Mesendoderm (in vitro differentiated cells): ENCODE data around the gene MFNG.

Source experiments
- DNase-seq: peaks from one replicate; pipeline ENCODE4 v3.0.0; 2013
- H2AK5ac ChIP-seq: 2 replicates; pipeline ENCODE4 v1.6.1; 2013; ENCODE audit warnings: low read length, inconsistent platforms
- H2BK120ac ChIP-seq: 2 replicates; pipeline ENCODE4 v1.6.1; 2013; ENCODE audit warnings: low read depth, mild to moderate bottlenecking, low read length, moderate library complexity, mixed read lengths
- H2BK15ac ChIP-seq: replicated peaks from 2 replicates; pipeline ENCODE4 v1.6.1; 2013; ENCODE audit warnings: low read depth, mild to moderate bottlenecking, moderate library complexity
- H2BK5ac ChIP-seq: 2 replicates; pipeline ENCODE4 v1.6.1; 2013; ENCODE audit warnings: low read length, inconsistent platforms
- H3K18ac ChIP-seq: 2 replicates; pipeline ENCODE4 v1.6.1; 2013; ENCODE audit warnings: mild to moderate bottlenecking, low read length, mixed read lengths
- H3K23ac ChIP-seq: one replicate; pipeline ENCODE4 v1.6.1; 2013; ENCODE audit warnings: low read length
- H3K27ac ChIP-seq: 2 replicates; pipeline ENCODE4 v1.5.1; 2013; ENCODE audit warnings: low read depth, mild to moderate bottlenecking, inconsistent platforms, low read length, moderate library complexity
- H3K27me3 ChIP-seq: 2 replicates; pipeline ENCODE4 v1.6.1; 2013; ENCODE audit warnings: low read length, control low read depth, mild to moderate bottlenecking, inconsistent platforms; ENCODE audit not compliant: insufficient read depth, poor library complexity
- H3K36me3 ChIP-seq: 2 replicates; pipeline ENCODE4 v1.6.1; 2013; ENCODE audit warnings: low read length, inconsistent platforms; ENCODE audit not compliant: control insufficient read depth, insufficient read depth
- H3K4ac ChIP-seq: one replicate; pipeline ENCODE4 v1.6.1; 2013; ENCODE audit warnings: low read depth, mild to moderate bottlenecking, low read length, moderate library complexity
- H3K4me1 ChIP-seq: 2 replicates; pipeline ENCODE4 v1.6.1; 2013; ENCODE audit warnings: low read depth, low read length, inconsistent platforms; ENCODE audit not compliant: control insufficient read depth
- H3K4me2 ChIP-seq: 2 replicates; pipeline ENCODE4 v1.6.1; 2013; ENCODE audit warnings: low read length
- H3K4me3 ChIP-seq: 2 replicates; pipeline ENCODE4 v1.5.1; 2013; ENCODE audit warnings: mild to moderate bottlenecking, low read length
- H3K56ac ChIP-seq: one replicate; pipeline ENCODE4 v1.6.1; 2013; ENCODE audit warnings: low read length
- H3K79me1 ChIP-seq: 2 replicates; pipeline ENCODE4 v1.6.1; 2013; ENCODE audit warnings: low read length, inconsistent platforms
- H3K79me2 ChIP-seq: 2 replicates; pipeline ENCODE4 v1.6.1; 2013; ENCODE audit warnings: mild to moderate bottlenecking, low read length; ENCODE audit not compliant: control insufficient read depth, insufficient read depth
- H3K9ac ChIP-seq: 2 replicates; pipeline ENCODE4 v1.6.1; 2013; ENCODE audit warnings: low read length, inconsistent platforms
- H4K5ac ChIP-seq: one replicate; pipeline ENCODE4 v1.6.1; 2013; ENCODE audit warnings: low read length
- H4K8ac ChIP-seq: one replicate; pipeline ENCODE4 v1.6.1; 2013; ENCODE audit warnings: low read depth, mild to moderate bottlenecking, control low read depth, low read length, moderate library complexity
- WGBS: extraction: QIAGEN DNeasy Blood & Tissue Kit; methylation state at CpG from one replicate; pipeline ENCODE4 v1.1.7; 2013; ENCODE audit warnings: low lambda C conversion rate, missing lambda C conversion rate; ENCODE audit not compliant: insufficient coverage; ENCODE audit errors: extremely low coverage; 5-methylcytosine and 5-hydroxymethylcytosine counted together

The MFNG gene

GRCh38 chr22:37489983-37490382, 3.8 kb upstream of the MFNG start:
- no peaks in the 10 kb centered on the region for H3K79me1 ChIP-seq
- H4K5ac ChIP-seq, result no peak overlapping the region
- DNase-seq, result no peak
- H2AK5ac ChIP-seq, result no peak overlapping the region
- peaks cover 2% of the 10 kb centered on the region for H3K4me1 ChIP-seq
- no peak overlapping the region for H3K56ac ChIP-seq
- H3K9ac ChIP-seq, result no peak overlapping the region
- no peak overlapping the region for H3K4me2 ChIP-seq
- H2BK120ac ChIP-seq, result no peak overlapping the region
- no peaks in the 10 kb centered on the region for H3K36me3 ChIP-seq
- no peak overlapping the region for H3K18ac ChIP-seq
- no peak overlapping the region for H2BK5ac ChIP-seq
- H3K23ac ChIP-seq, result no peak overlapping the region
- no peak overlapping the region for H2BK15ac ChIP-seq
- H3K4me3 ChIP-seq, result no peak overlapping the region
- H3K27me3 ChIP-seq, result no peaks in the 10 kb centered on the region
- no peaks in the 10 kb centered on the region for H3K79me2 ChIP-seq
- WGBS, result no CpG with 5 or more reads among the region's 10 CpGs
- no peak overlapping the region for H3K4ac ChIP-seq
- no peak overlapping the region for H4K8ac ChIP-seq
- no peak overlapping the region for H3K27ac ChIP-seq

- no peak overlapping the region for H3K56ac ChIP-seq
- H2BK5ac ChIP-seq, result no peak overlapping the region
- no peaks in the 10 kb centered on the region for H3K79me1 ChIP-seq
- H3K27ac ChIP-seq, result no peak overlapping the region
- no peak overlapping the region for H4K8ac ChIP-seq
- H3K4me2 ChIP-seq, result no peak overlapping the region
- no peak overlapping the region for H3K23ac ChIP-seq
- no peaks in the 10 kb centered on the region for H3K36me3 ChIP-seq
- H3K18ac ChIP-seq, result no peak overlapping the region
- H2BK120ac ChIP-seq, result no peak overlapping the region
- H2BK15ac ChIP-seq, result no peak overlapping the region
- no peak overlapping the region for H3K4ac ChIP-seq
- no CpG with 5 or more reads among the region's 15 CpGs for WGBS
- peaks cover 2% of the 10 kb centered on the region for H3K4me1 ChIP-seq
- H3K27me3 ChIP-seq, result no peaks in the 10 kb centered on the region
- H3K79me2 ChIP-seq, result no peaks in the 10 kb centered on the region
- no peak overlapping the region for H3K9ac ChIP-seq
- no peak overlapping the region for H2AK5ac ChIP-seq
- no peak overlapping the region for H3K4me3 ChIP-seq
- no peak for DNase-seq
- H4K5ac ChIP-seq, result no peak overlapping the region
These were observed 2.4 kb upstream of the MFNG start for GRCh38 chr22:37488337-37489135.

GRCh38 chr22:37487571-37487970, 1.4 kb upstream of the MFNG start:
- Histone ChIP-seq H2BK15ac (no peak overlapping the region), H3K4ac (no peak overlapping the region), H3K27me3 (no peaks in the 10 kb centered on the region), H3K36me3 (no peaks in the 10 kb centered on the region), H3K9ac (no peak overlapping the region), H4K5ac (no peak overlapping the region), H3K4me2 (no peak overlapping the region), H3K23ac (no peak overlapping the region), H3K4me1 (peaks cover 2% of the 10 kb centered on the region), H3K4me3 (no peak overlapping the region), H3K56ac (no peak overlapping the region), H3K27ac (no peak overlapping the region), H4K8ac (no peak overlapping the region), H3K79me2 (no peaks in the 10 kb centered on the region), H3K18ac (no peak overlapping the region), H2AK5ac (no peak overlapping the region), H3K79me1 (no peaks in the 10 kb centered on the region), H2BK120ac (no peak overlapping the region), H2BK5ac (no peak overlapping the region)
- WGBS, result no CpG with 5 or more reads among the region's 4 CpGs
- DNase-seq, result no peak

DNA sequence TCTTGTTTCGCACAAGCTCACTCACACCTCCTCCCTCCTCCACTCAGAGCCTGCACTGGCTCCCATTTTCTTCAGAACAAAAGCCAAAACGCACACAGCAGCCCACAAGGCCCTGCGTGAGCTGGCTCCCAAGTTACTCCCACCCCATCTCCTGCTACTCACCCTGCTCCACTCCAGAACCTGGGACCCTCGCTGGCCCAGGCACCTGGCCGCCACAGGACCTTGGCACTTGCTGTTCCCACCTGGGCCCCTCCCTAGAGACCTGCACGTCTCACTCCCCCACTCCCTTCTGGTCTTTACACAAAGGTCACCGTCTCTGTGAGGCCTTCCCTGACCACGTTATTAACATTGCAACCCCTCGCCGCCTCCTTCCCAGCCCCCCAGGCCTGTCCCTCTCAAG, 945 bp upstream of the MFNG start:
- no peaks in the 10 kb centered on the region for H3K79me2 ChIP-seq
- no peak overlapping the region for H3K23ac ChIP-seq
- H3K27ac ChIP-seq, result no peak overlapping the region

GRCh38 chr22:37485395-37486223, 575 bp downstream of the MFNG start:
- Histone ChIP-seq H4K8ac (no peak overlapping the region), H3K4me3 (no peak overlapping the region), H3K4ac (no peak overlapping the region), H3K27me3 (no peaks in the 10 kb centered on the region), H3K27ac (no peak overlapping the region), H3K9ac (no peak overlapping the region), H3K36me3 (no peaks in the 10 kb centered on the region), H3K4me1 (peaks cover 2% of the 10 kb centered on the region), H2BK5ac (no peak overlapping the region), H3K18ac (no peak overlapping the region), H3K4me2 (no peak overlapping the region), H4K5ac (no peak overlapping the region), H3K79me2 (no peaks in the 10 kb centered on the region), H2BK15ac (no peak overlapping the region), H3K56ac (no peak overlapping the region), H3K79me1 (no peaks in the 10 kb centered on the region), H2BK120ac (no peak overlapping the region), H2AK5ac (no peak overlapping the region), H3K23ac (peak overlapping the region; percentile 66)
- WGBS, result no CpG with 5 or more reads among the region's 26 CpGs
- DNase-seq, result no peak

More for the DNA sequence above, 945 bp upstream of the MFNG start:
- Histone ChIP-seq H3K9ac (no peak overlapping the region), H3K27me3 (no peaks in the 10 kb centered on the region), H3K79me1 (no peaks in the 10 kb centered on the region), H3K56ac (no peak overlapping the region), H2BK5ac (no peak overlapping the region), H3K4me3 (no peak overlapping the region), H3K18ac (no peak overlapping the region), H4K8ac (no peak overlapping the region), H3K36me3 (no peaks in the 10 kb centered on the region), H2BK120ac (no peak overlapping the region), H3K4me1 (peaks cover 2% of the 10 kb centered on the region), H4K5ac (no peak overlapping the region), H3K4ac (no peak overlapping the region), H3K4me2 (no peak overlapping the region), H2BK15ac (no peak overlapping the region), H2AK5ac (no peak overlapping the region)
- no peak for DNase-seq
- WGBS, result no CpG with 5 or more reads among the region's 10 CpGs
